Activated gamma-delta T cell treated with Interleukin-2 at 50 U/mL for 16 hours (primary cell): ENCODE results near the gene CAMTA1.
"Not testable (repeated sequence)": the region's sequence is repeated elsewhere in the genome, so short reads cannot be mapped to it uniquely, and the experiment has no call there.

Source experiments
- DNase-seq: peaks from one replicate; pipeline ENCODE4 v3.0.0-alpha.2; 2020

CAMTA1 gene

DNA sequence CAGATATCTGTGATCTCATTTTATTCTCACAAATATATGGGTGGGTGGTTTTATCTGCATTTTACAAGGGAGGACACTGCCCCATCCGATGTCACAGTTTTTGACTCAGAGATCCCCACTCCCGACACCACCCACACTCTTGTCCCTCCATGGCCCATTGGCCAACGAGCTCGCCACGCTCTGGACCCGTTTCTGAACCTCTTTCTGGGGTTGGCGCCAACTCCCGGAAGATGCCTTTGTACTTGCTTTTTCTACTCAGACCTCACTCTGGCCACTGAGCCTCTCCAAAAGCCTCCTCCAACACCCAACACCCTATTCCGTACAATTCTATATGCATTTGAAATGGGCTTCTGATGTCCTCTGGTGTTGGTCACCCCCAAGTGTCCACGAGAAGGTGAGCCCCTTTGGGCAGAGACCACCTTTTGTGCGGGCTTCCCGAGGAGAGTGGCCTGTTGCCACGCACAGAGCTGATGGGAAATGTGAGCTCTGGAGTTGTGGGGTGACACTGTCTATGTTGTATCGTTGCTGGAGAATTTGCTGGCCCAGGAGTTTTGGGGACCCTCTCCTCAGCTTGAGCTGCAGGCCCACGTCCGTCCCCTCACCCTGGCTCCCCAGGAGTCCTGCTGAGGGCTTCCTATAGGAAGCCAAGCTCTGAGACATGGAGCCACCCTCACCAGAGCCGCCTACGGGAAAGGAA, 618.9 kb downstream of the CAMTA1 start:
- no peak for DNase-seq

DNA sequence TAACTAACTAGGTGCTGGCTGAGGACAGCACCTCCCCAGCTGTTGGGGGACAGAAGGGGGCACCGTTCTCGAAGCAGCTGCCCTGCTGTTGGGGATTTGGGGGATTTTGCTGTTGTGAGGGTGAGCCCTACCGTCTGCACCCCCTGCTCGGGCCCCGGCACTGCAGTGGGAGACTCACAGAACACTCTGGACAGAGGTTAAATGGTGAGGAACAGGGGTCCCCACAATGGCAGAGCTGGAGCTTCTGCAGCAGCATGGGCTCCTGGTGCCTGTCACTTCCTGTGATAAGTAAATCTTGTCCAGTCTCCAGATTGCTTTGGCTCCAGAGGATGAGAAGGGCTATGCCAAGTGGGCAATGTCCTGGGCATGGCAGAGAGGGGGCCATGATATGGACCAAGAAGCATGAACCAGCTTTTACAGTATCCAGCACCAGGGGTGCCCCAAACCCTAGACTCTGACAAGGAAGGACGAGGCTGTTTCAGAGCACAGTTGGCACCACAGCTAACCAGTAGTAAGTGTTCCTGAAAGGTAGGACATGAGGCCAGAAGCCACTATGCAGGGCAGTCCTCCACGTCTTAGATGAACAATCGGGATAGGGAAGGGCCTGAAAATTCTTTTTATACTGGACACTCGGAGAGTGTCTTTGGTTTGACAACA, 620.7 kb downstream of the CAMTA1 start:
- DNase-seq: no peak

DNA sequence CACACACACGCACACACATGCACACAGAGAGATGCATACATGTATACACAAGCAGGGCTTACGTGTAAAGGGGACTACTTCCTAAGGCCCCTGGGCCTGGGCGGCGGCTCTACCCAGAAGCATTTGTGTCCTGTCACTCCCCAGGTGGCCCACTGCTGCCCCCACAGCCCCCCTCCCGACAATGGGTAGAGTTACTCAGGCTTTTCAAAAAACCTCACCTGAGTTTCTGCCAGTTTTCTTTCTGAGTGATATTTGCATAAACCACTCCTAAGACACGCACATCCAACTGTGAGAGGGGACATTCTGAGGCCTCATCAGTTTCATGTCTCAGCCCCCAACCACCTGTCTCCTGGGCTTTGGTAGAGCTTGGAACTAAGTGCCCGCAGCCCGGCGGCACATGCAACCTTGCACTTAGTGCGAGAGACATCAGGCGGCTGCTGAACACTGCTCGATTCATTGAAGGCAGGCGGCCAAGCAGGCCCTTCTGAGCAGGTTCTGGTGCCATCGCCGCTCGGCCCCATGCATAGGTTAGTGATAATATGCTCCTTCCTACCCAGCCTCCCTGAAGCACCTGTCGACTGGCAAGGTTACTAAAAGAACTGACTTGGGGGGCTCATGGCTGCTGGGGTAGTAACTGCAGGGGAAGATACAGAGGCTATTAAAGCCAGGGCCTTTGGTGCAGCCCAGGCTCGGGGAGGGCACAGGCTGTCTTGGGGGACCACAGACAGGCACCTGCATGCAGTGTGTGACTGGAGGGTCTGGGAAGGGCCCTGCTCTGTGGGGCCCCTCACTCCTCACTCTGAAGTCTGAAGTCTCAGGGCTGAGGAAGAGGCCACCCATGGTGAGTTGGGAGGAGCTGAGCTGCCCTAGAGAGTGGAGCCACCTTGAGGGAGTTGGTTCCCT, 621.6 kb downstream of the CAMTA1 start:
- DNase-seq: no peak

DNA sequence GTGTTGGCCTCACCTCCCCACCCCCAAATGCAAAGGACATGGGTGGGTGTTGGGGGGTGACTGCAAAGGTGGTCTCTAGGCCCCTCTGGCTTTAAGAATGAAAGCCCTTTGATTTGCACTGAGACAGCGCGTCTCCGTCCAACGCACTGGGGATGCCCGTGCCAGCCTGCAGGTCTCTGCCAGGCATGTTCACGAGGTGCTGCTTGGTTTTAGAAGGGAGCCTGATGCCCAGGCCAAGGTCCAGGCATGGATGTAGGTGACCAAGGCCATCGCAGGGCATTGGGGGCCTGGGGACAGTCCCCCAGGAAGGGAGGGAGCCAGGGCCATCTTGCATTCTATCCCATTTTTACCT, 622.3 kb downstream of the CAMTA1 start:
- no peak for DNase-seq

DNA sequence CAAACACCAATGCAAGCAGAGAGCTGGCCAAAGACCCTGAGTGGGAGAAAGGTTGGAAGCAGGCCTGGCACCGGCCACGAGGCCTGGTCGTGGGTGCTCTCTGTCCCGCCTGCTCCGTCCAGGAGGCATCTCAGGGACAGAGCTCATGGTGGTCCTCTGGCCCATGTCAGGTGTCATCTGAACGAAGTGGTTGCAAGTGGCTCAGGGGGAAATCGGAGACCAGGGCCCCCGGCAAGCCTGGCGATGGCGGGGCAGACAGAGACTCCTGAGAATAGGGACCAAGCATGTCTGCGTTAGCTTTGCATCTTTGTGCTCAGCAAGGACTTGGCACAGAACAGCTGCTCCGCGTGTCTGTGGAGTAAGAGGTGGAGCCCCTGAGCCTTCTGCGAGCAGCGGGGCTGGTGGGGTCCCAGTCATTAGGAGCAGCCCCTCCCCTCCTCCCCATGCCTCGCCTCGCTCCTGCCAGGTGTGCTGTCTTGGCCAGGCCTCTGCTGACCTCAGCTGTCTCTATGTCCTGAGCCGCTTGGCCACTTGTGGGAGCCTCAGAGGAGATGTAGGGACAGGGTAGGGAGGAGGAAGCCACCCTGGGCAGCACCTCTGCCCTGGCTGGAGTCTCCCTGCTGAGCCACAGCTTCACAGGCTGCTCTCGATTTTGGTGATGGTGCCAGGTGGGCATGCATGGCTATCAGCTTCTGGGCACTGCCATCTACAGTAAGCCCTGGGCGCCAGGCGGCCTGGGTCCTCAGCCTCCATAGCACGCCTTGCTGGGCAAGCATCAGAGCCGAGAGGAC, 622.9 kb downstream of the CAMTA1 start:
- no peak for DNase-seq

DNA sequence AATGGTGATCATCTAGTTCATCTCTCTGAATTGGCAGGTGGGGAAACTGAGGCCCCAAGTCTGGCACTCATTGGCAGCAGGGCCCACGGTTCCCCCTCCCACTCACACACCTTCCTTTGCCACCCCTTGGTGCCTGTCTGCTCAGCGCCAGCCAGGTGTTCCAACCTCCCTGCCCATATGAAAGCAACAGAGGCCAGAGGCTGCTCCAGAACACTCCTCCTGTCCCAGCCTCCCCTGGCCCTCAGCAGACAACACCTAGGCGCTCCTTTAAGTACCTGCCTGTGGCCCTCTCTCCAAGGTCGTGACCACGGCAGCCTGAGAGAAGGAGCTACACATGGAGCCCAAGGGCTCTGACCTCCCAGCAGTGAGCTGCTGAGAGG, 623.5 kb downstream of the CAMTA1 start:
- DNase-seq: no peak

DNA sequence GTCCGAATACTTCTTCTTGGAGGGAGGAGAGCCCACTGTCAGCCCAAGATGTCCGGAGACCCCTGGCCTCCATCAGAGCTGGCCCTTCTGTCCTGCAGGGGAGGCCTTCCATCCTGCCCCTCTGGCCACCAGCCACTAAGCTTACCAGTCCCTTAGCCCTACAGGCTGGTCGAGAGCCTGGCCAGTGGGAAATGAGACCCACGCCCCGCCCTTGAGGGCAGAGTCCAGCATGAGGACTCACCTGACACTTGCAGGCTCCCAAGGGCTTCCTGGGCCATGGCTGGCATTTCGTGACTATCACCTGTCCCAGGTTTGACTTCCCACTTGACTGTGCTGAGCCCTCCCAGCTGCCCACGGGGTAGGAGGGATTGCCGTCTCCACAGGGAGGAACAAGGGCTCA, 624.0 kb downstream of the CAMTA1 start:
- DNase-seq: no peak

DNA sequence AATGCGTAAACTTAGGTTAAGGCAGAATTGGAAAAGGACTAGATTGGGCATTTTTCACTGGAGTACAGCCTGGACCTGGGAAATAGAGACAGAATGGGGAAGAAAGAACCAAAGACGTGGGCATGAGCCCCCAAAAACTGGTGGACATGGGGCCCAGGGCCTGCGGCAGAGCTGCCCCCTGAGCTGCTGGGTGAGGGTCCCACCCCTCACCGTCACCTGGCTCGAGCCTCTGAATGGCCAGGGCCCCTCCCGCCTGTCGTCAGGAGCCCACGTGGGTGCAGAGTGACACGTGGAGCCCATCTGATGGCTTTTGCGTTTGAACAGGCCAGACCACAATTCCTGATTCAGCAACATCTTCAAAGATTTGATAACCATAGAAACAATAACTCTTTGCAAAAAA, 624.9 kb downstream of the CAMTA1 start:
- DNase-seq: no peak

DNA sequence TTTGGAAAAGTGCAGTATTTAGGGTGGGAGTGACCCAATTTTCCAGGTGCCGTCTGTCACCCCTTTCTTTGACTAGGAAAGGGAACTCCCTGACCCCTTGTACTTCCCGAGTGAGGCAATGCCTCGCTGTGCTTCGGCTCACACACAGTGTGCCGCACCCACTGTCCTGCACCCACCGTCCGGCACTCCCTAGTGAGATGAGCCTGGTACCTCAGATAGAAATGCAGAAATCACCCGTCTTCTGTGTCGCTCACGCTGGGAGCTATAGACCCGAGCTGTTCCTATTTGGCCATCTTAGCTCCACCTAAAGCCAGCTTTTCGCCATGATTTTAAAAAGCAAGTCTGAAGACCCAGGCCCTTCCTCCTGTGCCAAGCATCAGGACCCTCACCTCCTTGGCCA, 632.4 kb downstream of the CAMTA1 start:
- not testable (repeated sequence) for DNase-seq

DNA sequence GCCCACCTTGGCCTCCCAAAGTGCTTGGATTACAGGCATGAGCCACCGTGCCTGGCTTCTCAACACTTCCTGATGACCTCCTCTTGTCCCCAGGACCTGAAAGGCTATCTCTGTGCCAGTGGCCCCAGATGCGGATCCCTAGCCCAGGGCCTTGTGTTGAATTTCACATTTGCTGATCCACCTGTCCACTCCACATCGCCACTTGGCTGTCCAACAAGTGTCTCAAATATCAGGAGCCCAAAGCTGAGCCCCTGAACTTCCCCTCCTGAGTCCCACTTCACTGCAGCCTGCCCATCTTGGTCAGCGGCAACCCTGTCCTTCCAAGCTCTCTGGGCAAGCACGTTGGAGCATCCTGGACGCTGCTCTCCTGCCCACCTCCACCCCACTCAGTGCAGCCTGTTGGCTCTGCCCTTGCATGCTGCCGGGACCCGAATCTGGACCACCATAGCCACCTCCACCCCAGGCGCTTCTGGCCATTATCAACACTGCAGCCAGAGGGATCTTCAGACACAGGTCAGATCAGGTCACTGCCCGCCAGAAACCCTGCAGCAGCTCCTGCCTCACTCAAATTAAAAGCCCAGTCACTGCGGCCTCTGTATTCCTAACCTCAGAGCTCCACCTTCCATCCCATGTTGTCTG, 633.3 kb downstream of the CAMTA1 start:
- no peak for DNase-seq

DNA sequence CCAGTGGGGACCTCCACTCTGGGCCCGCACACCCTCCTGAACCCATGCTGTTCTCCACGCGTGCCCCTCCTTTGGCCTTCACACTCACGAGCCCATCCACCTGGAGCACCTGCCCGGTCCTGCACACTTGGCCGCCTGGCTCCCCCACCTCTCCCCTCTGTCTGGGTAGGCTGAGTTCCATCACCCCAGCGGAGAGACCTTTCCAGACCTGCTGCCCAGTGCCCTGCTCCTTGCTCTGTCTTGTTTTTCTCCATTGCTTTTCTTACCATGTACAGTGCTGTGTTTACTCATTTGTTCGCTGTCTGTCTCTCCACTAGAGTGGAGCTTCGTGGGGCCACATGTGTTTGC, 634.8 kb downstream of the CAMTA1 start:
- no peak for DNase-seq

DNA sequence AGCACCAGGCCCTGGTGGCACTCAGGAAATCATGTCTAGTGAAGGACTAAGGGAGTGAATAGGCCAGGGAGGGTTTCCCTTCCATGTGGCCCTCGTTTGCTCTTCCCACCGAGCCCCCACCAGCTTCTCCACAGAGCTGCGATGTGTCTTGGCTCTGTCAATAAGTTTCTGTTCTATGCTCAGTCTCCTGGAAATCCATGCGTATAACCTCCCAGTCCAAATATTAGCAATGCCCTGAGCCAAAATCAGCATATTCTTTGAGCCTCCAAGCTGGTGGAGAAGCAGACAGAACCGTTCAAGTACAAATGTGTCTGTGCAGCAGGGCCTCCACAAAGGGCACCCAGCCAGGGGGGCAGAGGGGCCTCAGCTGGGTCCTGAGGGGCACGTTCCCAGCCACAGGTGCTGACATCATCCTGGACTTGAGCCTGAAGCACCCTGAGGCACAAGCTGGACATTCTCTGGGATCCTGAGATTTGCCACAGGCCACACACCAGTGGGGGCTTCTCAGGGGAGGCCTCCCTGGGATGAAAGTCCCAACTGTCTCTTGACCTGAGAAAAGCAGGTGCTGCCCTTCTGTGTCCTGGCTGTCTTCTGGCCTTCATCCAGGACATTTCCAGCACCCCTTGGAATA, 635.3 kb downstream of the CAMTA1 start:
- DNase-seq: no peak

DNA sequence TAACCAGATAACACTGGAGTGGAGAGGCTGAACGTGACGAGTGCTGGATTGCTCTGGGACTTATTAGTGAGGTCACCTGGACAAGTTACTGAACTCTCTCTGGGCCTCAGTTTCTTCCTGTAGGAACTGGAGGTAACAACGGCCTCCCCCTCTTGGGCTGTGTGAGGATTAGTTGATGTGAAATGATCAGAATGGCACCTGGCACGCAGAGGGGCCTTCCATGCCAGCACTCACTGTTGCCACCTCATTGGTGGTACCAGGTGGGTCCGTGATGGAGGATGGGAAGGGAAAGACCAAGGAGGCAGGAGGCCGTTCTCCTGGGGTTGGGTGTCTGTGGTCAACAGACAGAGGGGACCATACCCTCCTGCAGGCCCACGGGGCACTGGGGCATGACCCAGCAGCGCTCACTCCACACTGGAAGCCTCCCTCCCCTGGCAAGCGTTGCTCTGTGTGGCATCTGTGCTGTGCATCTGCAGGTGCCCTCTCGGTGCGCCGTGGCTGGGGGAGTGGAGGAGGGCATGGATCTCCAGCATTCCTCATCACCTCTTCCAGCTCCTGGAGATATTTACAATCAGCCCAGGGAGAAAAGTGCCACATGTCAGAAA, 636.3 kb downstream of the CAMTA1 start:
- DNase-seq: no peak

DNA sequence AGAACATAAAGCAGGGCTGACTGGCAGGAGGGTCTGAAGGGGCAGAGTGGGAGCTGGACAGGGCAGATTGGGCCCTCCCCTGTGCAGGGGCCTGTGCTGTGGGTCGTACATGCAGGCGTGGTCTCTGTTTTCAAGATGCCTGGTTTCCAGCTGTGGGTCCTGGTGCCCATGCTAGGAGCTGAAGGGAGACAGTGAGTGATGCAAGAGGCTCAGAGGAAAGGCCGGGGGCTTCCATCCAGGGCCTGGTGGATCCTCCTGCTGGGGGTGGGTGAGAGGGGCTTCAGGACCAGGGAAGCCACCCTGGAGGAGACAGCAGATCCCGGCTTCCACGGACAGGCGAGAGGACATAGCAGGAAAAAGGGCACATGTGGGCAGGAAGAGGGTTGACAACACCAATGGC, 636.8 kb downstream of the CAMTA1 start:
- no peak for DNase-seq

DNA sequence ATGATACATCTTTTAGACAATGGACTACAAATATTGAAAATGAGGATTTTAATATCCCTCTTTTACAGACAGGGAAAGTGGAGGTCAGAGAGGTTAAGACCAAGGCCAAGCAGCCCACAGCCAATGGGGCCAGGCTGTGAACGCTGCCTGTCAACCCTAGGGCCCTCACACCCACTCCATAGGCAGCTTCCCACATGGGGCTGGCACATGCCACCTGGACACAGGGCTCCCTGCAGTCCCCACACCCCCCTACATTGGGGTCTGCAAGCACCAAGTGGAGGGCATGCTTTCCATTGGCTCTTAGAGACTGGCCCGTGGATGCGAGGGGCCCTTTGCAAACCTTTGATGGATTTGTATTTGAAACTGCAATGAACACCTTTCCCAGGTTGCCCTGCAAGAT, 637.3 kb downstream of the CAMTA1 start:
- no peak for DNase-seq

DNA sequence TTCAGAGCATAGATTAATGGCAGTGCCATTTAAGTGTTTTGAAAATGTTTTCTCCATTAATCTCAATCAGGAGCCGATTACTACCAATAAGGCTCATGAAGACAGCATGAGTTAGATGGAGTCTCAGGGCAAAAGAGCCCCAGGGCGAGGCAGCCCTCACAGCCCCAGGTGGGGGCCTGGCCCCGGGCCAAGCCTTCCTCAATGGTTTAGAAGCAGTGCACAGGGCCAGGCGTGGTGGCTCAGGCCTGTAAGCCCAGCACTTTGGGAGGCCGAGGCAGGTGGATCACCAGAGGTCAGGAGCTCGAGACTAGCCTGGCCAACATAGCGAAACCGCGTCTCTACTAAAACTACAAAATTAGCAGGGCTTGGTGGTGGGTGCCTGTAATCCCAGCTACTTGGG, 637.7 kb downstream of the CAMTA1 start:
- no peak for DNase-seq

DNA sequence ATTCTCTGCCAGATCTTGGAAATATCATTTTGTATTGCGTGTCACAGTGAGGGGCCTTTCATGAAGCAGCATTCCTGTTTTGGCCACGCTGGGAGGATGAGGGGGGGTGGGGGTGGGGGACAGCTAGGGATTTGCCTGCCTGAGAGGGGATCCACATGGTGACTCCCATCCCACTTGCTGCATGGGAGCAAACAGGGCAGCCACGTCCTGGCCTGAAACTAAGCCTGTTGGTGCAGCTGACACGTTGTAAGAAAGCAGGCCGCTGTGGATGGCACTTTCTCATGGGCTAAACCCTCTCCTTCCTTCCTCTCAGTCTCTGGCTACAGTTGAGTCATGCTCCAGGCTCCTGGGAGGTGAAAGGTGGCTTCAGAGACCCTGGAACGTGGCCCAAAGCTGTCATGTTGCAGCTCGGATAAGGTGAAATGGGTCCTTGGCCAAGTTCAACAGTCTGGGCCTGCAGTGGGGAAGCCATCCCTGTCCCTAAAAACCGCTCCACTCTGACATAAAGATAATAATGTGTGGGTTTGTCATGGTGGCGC, 639.2 kb downstream of the CAMTA1 start:
- DNase-seq: no peak

DNA sequence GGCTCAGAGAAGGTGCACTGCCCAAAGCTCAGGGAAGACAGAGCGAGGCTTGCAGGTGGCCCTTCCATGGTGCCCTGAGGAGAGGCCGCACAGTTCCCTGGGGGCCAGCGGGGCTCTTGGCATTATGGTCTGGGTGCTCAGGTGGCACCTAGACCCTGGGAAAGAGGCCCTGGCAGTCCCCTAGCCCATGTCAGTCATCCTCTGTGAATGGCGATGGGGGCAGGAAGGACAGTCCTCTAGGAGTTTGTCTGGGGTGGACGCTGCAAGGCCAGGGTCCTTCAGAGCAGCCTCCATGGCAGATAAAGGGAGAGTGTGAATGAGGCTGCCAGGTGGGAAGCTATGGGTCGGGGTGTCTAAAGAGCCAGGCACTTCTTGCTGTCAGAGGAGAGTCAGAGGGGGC, 640.0 kb downstream of the CAMTA1 start:
- no peak for DNase-seq

DNA sequence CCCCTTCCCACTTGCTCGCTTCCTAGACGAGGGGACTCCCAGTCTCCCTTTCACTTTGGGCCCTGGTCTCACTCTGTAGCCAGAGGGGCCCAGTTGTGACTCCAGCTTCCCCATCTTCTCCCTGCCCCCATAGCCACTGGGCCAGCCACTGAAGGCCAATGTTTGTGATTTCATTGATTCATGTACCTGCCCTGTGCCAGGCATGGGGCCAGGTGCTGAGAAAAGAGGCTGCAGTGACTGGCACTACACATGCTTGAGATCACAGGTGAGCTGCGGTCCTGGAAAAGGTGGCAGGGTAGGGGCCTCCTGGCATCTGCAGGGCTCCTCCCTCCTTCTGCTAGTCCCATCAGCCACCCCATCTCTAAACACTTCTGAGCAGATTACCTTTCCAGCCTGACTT, 640.5 kb downstream of the CAMTA1 start:
- DNase-seq: no peak

DNA sequence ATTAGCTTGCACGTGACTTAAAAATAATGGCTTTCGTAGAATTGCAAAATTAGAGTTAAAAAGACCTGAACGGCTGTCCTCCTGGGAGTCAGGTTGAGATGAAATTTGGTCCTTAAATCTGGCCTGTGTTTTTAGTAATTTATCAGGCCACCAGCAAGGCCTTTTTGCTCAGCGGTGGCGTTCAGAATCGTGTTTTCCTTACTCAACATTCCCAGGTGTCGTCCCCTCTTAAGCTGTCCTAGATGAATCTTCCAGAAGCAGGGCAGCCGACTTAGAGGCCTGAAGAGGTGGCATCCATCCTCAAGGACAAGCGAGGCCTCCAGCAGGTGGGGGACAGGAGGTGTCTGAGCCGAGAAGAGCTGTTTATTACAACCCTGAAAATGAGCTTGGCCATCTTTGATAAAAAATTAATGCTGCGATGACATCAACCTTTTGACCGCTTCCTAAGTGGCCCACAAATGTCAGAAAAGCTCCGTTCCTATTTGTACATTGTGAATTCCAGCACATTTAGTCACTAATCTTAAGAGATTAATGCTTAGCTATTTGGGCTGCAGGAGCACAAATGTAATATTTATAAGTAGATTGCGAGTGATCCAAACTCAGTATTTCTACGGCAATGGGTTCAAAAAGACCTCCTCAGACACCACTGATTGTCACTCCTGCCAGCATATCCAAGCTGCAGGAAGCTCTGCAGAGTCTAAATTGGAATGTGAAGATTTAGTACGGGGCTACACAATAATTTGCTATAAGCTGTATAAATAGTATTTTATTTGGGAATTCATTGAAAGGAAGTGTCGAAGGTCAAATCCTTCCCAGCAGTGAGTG, 641.7 kb downstream of the CAMTA1 start:
- DNase-seq: no peak
